GM19463 (cell line): Measurements from ENCODE around the gene RGS7BP.
"Not testable (repeated sequence)": the region's sequence is repeated elsewhere in the genome, so short reads cannot be mapped to it uniquely, and the experiment has no call there.

ENCODE experiments used
- ATAC-seq: cut with Tn5 transposase; IDR thresholded peaks from one replicate; pipeline ENCODE4 v1.9.1; 2021; ENCODE audit warnings: mild to moderate bottlenecking, moderate library complexity; ENCODE audit not compliant: unreplicated experiment

RGS7BP gene

GRCh38 chr5:64557911-64558310 is 52.1 kb downstream of the RGS7BP start:
- no peak for ATAC-seq

GRCh38 chr5:64558641-64559040 is 52.8 kb downstream of the RGS7BP start:
- ATAC-seq = not testable (repeated sequence)

DNA sequence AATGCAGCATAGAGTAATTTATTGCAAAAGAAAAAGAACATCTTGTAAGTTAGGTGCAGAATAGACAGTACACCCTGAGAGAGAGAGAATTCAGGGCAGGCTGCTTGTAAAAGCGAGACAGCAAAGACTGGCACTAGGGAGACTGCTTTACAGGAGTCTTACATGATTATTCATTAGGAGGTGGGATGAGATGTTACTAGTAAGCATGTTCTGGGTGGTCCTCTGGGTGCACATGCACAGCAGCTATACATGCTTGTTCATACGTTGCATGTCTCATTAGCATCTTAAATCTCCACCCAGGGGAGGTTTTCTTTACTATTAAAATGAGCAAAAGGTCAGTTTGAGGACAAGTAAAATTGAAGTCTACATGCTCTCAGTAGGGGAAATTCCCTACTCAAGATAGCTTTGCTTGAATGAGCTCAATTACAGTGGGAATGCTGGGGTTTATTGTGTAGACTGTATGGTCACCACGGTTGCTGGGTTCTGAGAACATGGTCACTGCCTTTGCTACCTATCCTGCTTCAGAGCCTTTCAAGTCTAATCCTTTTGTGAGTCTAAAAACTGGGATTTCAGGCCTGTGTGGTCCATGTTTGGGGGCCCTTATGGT is 60.6 kb downstream of the RGS7BP start:
- ATAC-seq = no peak

GRCh38 chr5:64569858-64570257 is 64.0 kb downstream of the RGS7BP start:
- no peak for ATAC-seq

DNA sequence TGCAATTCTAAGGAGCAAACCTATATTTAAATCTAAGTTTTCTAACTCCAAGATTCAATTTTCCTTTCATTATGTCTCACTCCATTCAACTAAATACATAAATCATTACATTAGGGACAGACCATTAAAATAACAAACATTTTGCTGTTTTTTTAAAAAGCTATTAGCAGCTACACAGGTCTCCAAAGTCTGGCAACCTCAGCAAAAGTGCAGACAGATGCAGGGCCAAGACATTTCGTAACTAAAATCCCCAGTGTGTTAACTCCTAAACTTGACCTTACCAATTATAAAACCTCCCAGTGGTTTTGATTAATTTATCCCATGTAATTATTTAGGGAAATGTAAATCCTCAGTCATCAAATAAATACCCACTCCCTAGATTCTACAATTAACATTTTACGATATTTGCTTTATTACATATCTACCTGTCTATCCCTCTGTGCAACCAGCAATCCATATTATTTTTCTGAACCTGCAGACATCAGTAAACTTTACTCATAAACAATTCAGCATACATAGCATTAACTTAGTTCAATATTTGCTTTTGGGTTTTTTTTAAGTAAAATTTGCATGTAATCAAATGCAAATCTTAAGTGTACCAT is 64.7 kb downstream of the RGS7BP start:
- no peak for ATAC-seq

GRCh38 chr5:64575561-64575960 is 69.7 kb downstream of the RGS7BP start:
- ATAC-seq = no peak

- no peak for ATAC-seq
Measured at GRCh38 chr5:64576250-64576649, 70.4 kb downstream of the RGS7BP start.

GRCh38 chr5:64585646-64586045 is 79.8 kb downstream of the RGS7BP start:
- no peak for ATAC-seq

- no peak for ATAC-seq
Measured at GRCh38 chr5:64587370-64587769, 81.6 kb downstream of the RGS7BP start.

DNA sequence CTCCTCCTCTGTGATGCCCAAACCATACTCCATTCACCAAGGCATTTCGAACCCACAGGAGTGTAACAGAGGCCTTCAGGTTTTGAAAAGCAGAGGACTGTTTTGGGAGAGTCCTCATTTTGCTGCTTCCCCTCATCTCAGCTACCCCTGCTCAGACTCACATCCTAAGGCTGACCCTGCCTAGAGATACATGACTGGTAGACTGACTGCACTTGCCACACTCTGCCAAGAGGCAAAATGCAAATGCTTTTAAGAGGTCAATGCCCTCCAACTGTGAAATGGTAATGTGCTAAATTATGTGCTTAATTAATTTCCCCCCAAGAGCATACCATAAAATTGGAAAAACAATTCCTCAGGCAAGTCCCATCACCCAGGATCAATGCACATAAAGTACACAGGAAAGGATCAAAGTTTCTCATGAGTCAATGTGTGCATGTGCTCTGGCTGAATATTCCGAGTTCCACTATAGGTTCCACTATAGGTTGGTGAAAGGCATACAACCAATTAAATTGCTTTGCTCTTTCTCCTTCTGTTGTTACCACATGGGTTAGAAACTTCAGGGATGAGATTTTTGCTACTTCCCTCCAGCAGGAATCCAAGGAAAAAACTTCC is 87.0 kb downstream of the RGS7BP start:
- ATAC-seq = no peak

DNA sequence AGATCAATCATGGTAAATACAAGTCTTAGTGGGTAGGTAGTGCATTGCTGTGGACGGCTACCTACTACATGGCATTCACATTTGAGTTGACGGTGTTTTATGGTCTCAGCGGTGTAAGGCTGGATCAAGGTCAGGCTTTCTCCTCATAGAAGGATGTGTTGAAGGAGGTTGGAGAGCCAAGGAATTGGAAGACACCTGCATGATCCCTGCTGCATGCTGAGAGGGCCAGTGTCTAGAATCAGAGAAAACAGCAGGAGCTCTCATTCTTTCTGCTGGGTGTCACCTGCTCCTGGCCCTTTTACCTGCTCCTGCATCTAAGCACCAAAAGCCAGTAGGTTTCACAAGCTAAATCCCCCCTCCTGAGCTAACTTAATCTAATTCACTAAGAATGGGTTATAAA is 88.2 kb downstream of the RGS7BP start:
- no peak for ATAC-seq

DNA sequence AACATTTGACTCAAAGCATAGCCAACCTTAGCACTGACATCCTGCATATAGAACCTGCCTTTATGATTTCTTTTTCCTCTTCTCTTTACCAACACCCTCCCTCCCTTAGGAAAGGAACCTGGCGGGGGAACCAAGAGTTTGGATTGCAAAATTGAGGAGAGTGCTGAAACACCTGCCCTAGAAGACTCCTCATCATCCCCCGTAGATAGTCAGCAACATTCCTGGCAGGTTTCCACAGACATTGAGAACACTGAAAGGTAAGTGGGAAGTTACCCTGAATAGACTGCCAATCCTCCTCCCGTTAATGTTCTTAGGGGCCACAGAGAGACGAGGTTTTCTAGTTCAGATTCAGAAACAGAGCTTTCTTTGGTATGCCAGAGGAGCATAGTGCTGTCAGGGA is 88.8 kb downstream of the RGS7BP start:
- no peak for ATAC-seq

GRCh38 chr5:64595031-64595855 is 89.4 kb downstream of the RGS7BP start:
- no peak for ATAC-seq

- ATAC-seq = no peak
Measured at GRCh38 chr5:64599226-64599625, 93.4 kb downstream of the RGS7BP start.

DNA sequence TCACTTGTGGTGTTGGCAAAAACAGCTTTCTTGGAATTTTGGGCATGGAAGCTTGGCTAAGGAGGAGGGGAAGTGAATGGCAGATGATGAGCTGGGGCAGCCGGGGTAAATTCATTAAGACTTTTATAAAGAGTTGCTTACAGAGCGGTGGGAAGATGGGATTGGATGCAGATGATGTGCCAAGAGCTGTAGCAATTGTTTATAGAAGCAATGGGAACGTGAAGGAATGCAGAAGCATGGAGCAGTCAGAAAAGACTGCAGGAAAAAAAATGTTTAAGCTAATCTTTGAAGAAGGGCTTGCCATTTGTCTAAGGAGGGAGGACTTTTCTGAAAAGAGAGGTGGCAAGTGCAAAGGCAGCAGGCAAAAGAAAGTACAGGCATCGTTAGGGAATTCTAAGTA is 97.9 kb downstream of the RGS7BP start:
- no peak for ATAC-seq

GRCh38 chr5:64606926-64607325 is 101.1 kb downstream of the RGS7BP start:
- no peak for ATAC-seq

DNA sequence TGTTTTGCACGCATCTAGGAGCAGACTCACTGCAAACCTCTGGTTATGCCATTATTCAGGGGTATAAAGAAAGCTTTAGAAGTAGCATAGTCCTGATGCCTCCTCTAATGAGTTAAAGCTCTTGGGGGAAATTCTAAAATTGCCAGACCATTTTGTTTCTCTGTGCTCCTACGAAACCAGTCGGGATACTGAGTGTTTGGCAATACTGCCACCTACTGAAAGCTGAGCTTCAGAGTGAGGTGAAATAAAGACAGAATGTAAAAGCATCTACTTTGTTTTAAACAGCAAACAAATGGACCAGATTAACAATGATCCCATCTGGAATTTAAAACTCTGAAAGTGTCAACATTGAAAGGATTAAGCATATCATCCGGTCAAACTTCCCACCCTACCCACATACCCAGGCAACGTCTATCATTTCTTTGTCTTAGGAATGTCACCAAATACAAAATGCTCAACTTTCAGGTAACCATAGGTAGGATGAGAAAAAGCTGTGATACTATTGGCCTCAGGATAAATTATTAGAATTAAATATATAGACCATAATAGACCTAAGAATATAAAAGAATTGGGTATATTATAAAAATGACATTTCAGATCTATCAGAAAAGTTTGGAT is 106.6 kb downstream of the RGS7BP start:
- ATAC-seq = peak; percentile 34

GRCh38 chr5:64615895-64616294 is 110.1 kb downstream of the RGS7BP start:
- peak; percentile 76 for ATAC-seq

DNA sequence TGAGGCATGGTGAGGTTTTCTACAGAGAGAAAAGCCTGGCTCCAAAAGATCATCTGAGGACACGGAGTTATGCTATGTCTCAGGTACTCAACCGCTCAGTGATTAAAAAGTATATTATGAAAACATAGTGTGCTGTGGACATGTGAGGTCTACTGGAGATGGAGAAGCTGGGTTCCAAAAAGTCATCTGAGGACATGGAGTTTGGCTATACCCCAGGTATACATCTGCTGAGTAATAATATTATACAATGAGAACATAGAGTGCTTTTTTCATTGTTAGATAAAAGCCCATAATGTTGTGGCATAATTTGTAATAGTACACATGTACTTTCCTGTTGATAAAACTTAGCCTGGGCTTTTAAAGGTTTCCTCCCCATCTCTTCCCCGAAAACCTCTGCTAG is 113.8 kb downstream of the RGS7BP start:
- ATAC-seq = no peak

DNA sequence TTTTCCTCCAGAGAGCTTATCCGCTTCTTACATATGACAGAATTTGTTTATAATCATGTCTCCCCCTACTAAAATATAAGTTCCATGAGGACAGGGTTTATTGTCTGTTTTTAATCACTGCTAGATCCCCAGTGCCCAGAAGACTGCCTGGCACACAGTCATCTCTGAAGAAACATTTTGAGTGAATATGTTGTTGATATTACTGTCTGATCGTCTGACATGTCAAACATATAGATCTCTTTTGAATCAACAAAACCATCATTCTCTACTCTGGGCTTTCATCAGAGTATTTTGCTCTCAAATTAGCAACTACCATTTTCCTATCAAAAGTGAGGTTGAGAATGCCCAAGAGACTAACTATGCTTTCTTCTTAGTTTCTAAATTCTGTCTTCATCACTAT is 117.2 kb downstream of the RGS7BP start:
- ATAC-seq = no peak

- ATAC-seq = no peak
Measured at GRCh38 chr5:64625678-64626077, 119.9 kb downstream of the RGS7BP start.
